ENCODE results near the gene CELF2. TPM values are rescaled to one million over a fixed set of nuclear protein-coding genes. Genes with fewer than 3 reads are reported as not detected.

CELF2 gene
- polyA plus RNA-seq, 4 donors: 9.8 to 11.3 (median 10.6) TPM

- no peak for DNase-seq (ENCODE audit: low read depth in 4 of 4, low spot score in 2 of 4)
Measured at GRCh38 chr10:11286261-11286852, 268.7 kb downstream of the CELF2 start.

- DNase-seq (ENCODE audit: low read depth in 4 of 4, low spot score in 2 of 4): no peak
Measured at GRCh38 chr10:11288302-11288701, 270.6 kb downstream of the CELF2 start.

- DNase-seq (ENCODE audit: low read depth in 4 of 4, low spot score in 2 of 4): no peak
Measured at GRCh38 chr10:11290156-11290890, 272.7 kb downstream of the CELF2 start.

- no peak for DNase-seq (ENCODE audit: low read depth in 4 of 4, low spot score in 2 of 4)
Measured at GRCh38 chr10:11292576-11293302, 275.1 kb downstream of the CELF2 start.

- DNase-seq (ENCODE audit: low read depth in 4 of 4, low spot score in 2 of 4): no peak
Measured at GRCh38 chr10:11293332-11293731, 275.7 kb downstream of the CELF2 start.

GRCh38 chr10:11294831-11295450 lies 277.3 kb downstream of the CELF2 start:
- no peak for DNase-seq (ENCODE audit: low read depth in 4 of 4, low spot score in 2 of 4)

- no peak for DNase-seq (ENCODE audit: low read depth in 4 of 4, low spot score in 2 of 4)
Measured at GRCh38 chr10:11295492-11295891, 277.8 kb downstream of the CELF2 start.

GRCh38 chr10:11297136-11297535 lies 279.5 kb downstream of the CELF2 start:
- DNase-seq (ENCODE audit: low read depth in 4 of 4, low spot score in 2 of 4): no peak

- no peak for DNase-seq (ENCODE audit: low read depth in 4 of 4, low spot score in 2 of 4)
Measured at GRCh38 chr10:11298116-11298515, 280.4 kb downstream of the CELF2 start.

GRCh38 chr10:11299125-11299524 lies 281.5 kb downstream of the CELF2 start:
- no peak for DNase-seq (ENCODE audit: low read depth in 4 of 4, low spot score in 2 of 4)

GRCh38 chr10:11300026-11300425 lies 282.4 kb downstream of the CELF2 start:
- DNase-seq (ENCODE audit: low read depth in 4 of 4, low spot score in 2 of 4): no peak

GRCh38 chr10:11300563-11300962 lies 282.9 kb downstream of the CELF2 start:
- DNase-seq (ENCODE audit: low read depth in 4 of 4, low spot score in 2 of 4): no peak

- no peak for DNase-seq (ENCODE audit: low read depth in 4 of 4, low spot score in 2 of 4)
Measured at GRCh38 chr10:11301571-11302111, 284.0 kb downstream of the CELF2 start.

GRCh38 chr10:11302181-11302580 lies 284.5 kb downstream of the CELF2 start:
- DNase-seq (ENCODE audit: low read depth in 4 of 4, low spot score in 2 of 4): no peak

- DNase-seq (ENCODE audit: low read depth in 4 of 4, low spot score in 2 of 4): no peak
Measured at GRCh38 chr10:11303361-11304170, 285.9 kb downstream of the CELF2 start.

GRCh38 chr10:11304906-11305585 lies 287.4 kb downstream of the CELF2 start:
- DNase-seq (ENCODE audit: low read depth in 4 of 4, low spot score in 2 of 4): no peak

GRCh38 chr10:11305825-11306593 lies 288.3 kb downstream of the CELF2 start:
- DNase-seq (ENCODE audit: low read depth in 4 of 4, low spot score in 2 of 4): no peak

GRCh38 chr10:11307004-11307403 lies 289.3 kb downstream of the CELF2 start:
- DNase-seq (ENCODE audit: low read depth in 4 of 4, low spot score in 2 of 4): no peak

GRCh38 chr10:11307937-11308336 lies 290.3 kb downstream of the CELF2 start:
- no peak for DNase-seq (ENCODE audit: low read depth in 4 of 4, low spot score in 2 of 4)
